ENCODE data around the gene NAA50.

- TF ChIP-seq POLR2AphosphoS5 (IDR thresholded peaks at IDR 0.05; ENCODE audit: low read depth, low read length): no peak
- no peak for TF ChIP-seq POLR2A (IDR thresholded peaks at IDR 0.05; ENCODE audit: low read depth, low read length)
- no peak for TF ChIP-seq TAF1 (IDR thresholded peaks at IDR 0.05; ENCODE audit: borderline replicate concordance, low read depth, low read length)
Measured at GRCh38 chr3:113794526-113794925, 48.5 kb upstream of the NAA50 start.
